Ascending aorta (tissue), 2 donors: ENCODE data around the gene PNP. TPM values are rescaled to one million over a fixed set of nuclear protein-coding genes. Genes with fewer than 3 reads are reported as not detected.

ENCODE experiments used
- DNase-seq, 2 donors: peaks; one replicate each; pipeline ENCODE4 v3.0.0-alpha.2; 2019; ENCODE audit warnings: low spot score in 2 of 2
- H3K27ac ChIP-seq, 2 donors: fragments of 200-600 bp; sonication (generic); one replicate each; pipeline ENCODE4 v1.5.1; 2016 to 2017; ENCODE audit warnings: mild to moderate bottlenecking in 1 of 2
- H3K27me3 ChIP-seq: fragments of 200-600 bp; sonication (generic); one replicate; pipeline ENCODE4 v1.5.1; 2017
- H3K36me3 ChIP-seq, 2 donors: fragments of 200-600 bp; sonication (generic); one replicate each; pipeline ENCODE4 v1.5.1; 2016
- H3K4me1 ChIP-seq, 2 donors: fragments of 200-600 bp; sonication (generic); one replicate each; pipeline ENCODE4 v1.5.1; 2016 to 2017; ENCODE audit warnings: mild to moderate bottlenecking in 1 of 2
- H3K4me3 ChIP-seq, 2 donors: fragments of 200-600 bp; sonication (generic); one replicate each; pipeline ENCODE4 v1.5.1; 2016 to 2017; ENCODE audit warnings: mild to moderate bottlenecking in 1 of 2
- H3K9me3 ChIP-seq, 2 donors: fragments of 200-600 bp; sonication (generic); one replicate each; pipeline ENCODE4 v1.5.1; 2016
- CTCF ChIP-seq, 3 experiments: fragments of 200-600 bp in 2 of 3; fragments of 450-650 bp in 1 of 3; sonication (generic) in 2 of 3; IDR thresholded peaks; one replicate each; pipeline ENCODE4 v1.5.1; 2016 to 2019; ENCODE audit warnings: antibody characterized with exemption in 3 of 3, mild to moderate bottlenecking in 1 of 3, moderate library complexity in 1 of 3
- intact Hi-C: fragments of 100-400 bp; cut with DNase I; formaldehyde crosslinking; loops from one replicate; pipeline ENCODE4 v1.15.1; 2023
- total RNA-seq: library from RNA; depleted of rRNA; stranded (reverse); fragments of >200 nt; gene quantifications from one replicate; pipeline ENCODE4 v1.1.0, GENCODE V29; 2016

The PNP gene
- total RNA-seq, 1 donor from 2014 or later, result 62.7 TPM

GRCh38 chr14:20493634-20494033 is 24.4 kb downstream of the PNP start:
- Histone ChIP-seq H3K4me3 (no peak overlapping the region), H3K9me3 (no peaks in the 10 kb centered on the region), H3K27me3 (no peaks in the 10 kb centered on the region), H3K4me1 (no peaks in the 10 kb centered on the region), H3K36me3 (no peaks in the 10 kb centered on the region), H3K27ac (no peak overlapping the region)
- no peak for TF ChIP-seq CTCF (IDR thresholded peaks at IDR 0.05)
- intact Hi-C loops, result no loop called here
- DNase-seq, result no peak

DNA sequence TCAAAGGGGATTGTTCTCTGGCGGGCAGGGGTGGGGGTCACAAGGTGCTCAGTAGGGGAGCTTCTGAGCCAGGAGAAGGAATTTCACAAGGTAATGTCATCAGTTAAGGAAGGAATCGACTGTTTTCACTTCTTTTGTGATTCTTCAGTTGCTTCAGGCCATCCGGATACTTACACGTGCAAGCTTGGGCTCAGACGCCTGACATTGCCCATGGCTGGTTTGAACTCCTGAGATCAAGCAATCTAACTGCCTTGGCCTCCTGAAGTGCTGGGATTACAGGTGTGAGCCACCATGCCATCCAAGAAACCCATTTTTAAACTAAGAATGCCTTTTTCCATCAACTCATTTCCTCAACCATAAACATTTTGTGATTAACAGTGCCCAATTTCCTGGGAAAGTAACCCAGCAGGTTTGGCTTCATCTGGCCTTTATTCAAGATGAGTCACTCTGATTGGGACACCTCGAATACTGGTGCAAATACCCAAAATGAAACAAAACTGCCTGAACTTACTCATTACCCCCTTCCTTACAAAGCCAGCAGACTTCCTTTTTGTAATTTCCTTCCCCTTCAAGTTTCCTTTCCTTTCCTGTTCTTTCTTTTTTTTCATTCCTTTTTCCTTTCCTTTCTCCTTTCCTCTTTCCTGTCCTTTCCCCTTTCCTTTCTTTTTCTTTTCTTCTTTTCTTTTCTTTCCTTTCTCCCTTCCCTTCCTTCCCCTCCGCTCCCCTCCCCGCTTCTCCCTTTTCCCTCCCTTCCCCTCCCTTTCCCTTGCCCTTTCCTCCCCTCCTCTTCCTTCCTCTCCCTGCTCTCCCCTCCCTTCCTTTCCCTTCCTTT is 25.9 kb downstream of the PNP start:
- Histone ChIP-seq H3K27me3 (no peaks in the 10 kb centered on the region), H3K4me3 (no peak overlapping the region), H3K36me3 (no peaks in the 10 kb centered on the region), H3K9me3 (no peaks in the 10 kb centered on the region), H3K4me1 (no peaks in the 10 kb centered on the region), H3K27ac (no peak overlapping the region)
- no peak for DNase-seq
- intact Hi-C loops, result no loop called here
- TF ChIP-seq CTCF (IDR thresholded peaks at IDR 0.05), result no peak

GRCh38 chr14:20498622-20499021 is 29.4 kb downstream of the PNP start:
- no peaks in the 10 kb centered on the region for H3K4me1 ChIP-seq
- no peaks in the 10 kb centered on the region for H3K9me3 ChIP-seq

GRCh38 chr14:20499108-20499507 is 29.9 kb downstream of the PNP start:
- DNase-seq, result no peak
- H3K4me3 ChIP-seq, result no peak overlapping the region
- H3K27me3 ChIP-seq, result no peaks in the 10 kb centered on the region
- no peak overlapping the region for H3K27ac ChIP-seq
- TF ChIP-seq CTCF (IDR thresholded peaks at IDR 0.05), result no peak
- H3K4me1 ChIP-seq, result no peaks in the 10 kb centered on the region
- no peaks in the 10 kb centered on the region for H3K9me3 ChIP-seq
- intact Hi-C loops, result no loop called here
- no peaks in the 10 kb centered on the region for H3K36me3 ChIP-seq

More at GRCh38 chr14:20498622-20499021, 29.4 kb downstream of the PNP start:
- DNase-seq, result no peak
- Histone ChIP-seq H3K36me3 (no peaks in the 10 kb centered on the region), H3K4me3 (no peak overlapping the region), H3K27me3 (no peaks in the 10 kb centered on the region), H3K27ac (no peak overlapping the region)
- no peak for TF ChIP-seq CTCF (IDR thresholded peaks at IDR 0.05)
- intact Hi-C loops, result no loop called here

DNA sequence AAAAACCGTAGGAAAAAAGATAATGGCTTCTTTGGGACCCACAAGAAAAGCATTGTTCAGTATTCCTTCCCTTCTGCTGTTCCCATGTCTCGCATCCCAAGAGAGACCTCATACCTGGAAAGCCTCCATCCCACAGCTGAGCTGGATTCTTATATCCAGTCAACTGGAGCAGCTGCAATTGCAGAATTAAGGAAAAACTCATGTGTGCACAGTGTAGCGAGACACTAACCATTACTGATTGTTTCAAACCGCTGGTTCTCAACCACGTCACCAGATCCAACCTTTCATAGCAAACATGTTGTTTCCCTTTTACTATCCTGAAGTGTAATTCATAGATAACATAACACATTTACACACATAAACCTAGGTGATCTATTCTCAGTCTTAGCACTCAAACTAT is 30.7 kb downstream of the PNP start:
- Histone ChIP-seq H3K4me1 (no peaks in the 10 kb centered on the region), H3K27ac (no peak overlapping the region), H3K9me3 (no peaks in the 10 kb centered on the region), H3K4me3 (no peak overlapping the region), H3K36me3 (no peaks in the 10 kb centered on the region), H3K27me3 (no peaks in the 10 kb centered on the region)
- no peak for DNase-seq
- intact Hi-C loops, result no loop called here
- no peak for TF ChIP-seq CTCF (IDR thresholded peaks at IDR 0.05)
